Esophagus (tissue), 2 donors: Measurements from ENCODE around the gene HCFC1R1. TPM values are rescaled to one million over a fixed set of nuclear protein-coding genes. Genes with fewer than 3 reads are reported as not detected.
"Not testable (repeated sequence)": the region's sequence is repeated elsewhere in the genome, so short reads cannot be mapped to it uniquely, and the experiment has no call there.

ENCODE experiments used
- H3K27ac ChIP-seq, 2 donors: one replicate each; pipeline ENCODE4 v1.5.1; 2013; ENCODE audit warnings: low read depth in 2 of 2, mild to moderate bottlenecking in 2 of 2, inconsistent platforms in 1 of 2, low read length in 1 of 2, moderate library complexity in 1 of 2
- H3K27me3 ChIP-seq, 2 donors: one replicate each; pipeline ENCODE4 v1.6.1; 2013; ENCODE audit warnings: low read length in 2 of 2, control low read depth in 1 of 2, mild to moderate bottlenecking in 1 of 2; ENCODE audit not compliant: insufficient read depth in 2 of 2, control insufficient read depth in 1 of 2
- H3K36me3 ChIP-seq, 2 donors: one replicate each; pipeline ENCODE4 v1.6.1; 2013; ENCODE audit warnings: low read length in 1 of 2; ENCODE audit not compliant: control insufficient read depth in 2 of 2, insufficient read depth in 2 of 2
- H3K4me1 ChIP-seq, 2 donors: one replicate each; pipeline ENCODE4 v1.6.1; 2013; ENCODE audit warnings: low read length in 1 of 2; ENCODE audit not compliant: control insufficient read depth in 2 of 2, insufficient read depth in 2 of 2
- H3K4me3 ChIP-seq, 2 donors: one replicate each; pipeline ENCODE4 v1.5.1; 2013; ENCODE audit warnings: low read length in 2 of 2, mild to moderate bottlenecking in 2 of 2, low read depth in 1 of 2, moderate library complexity in 1 of 2
- H3K9me3 ChIP-seq, 2 donors: one replicate each; pipeline ENCODE4 v1.6.1; 2013; ENCODE audit warnings: mild to moderate bottlenecking in 2 of 2, low read depth in 1 of 2, low read length in 1 of 2, moderate library complexity in 1 of 2; ENCODE audit not compliant: control insufficient read depth in 2 of 2, insufficient read depth in 1 of 2
- WGBS, 2 donors: extraction: QIAGEN DNeasy Blood & Tissue Kit; methylation state at CpG; one replicate each; pipeline ENCODE4 v1.1.7; 2013; 5-methylcytosine and 5-hydroxymethylcytosine counted together
- polyA plus RNA-seq, 2 donors: library from polyadenylated mRNA; stranded (reverse); fragments of 200-250 nt; gene quantifications; one replicate each; pipeline ENCODE4 v1.2.3, GENCODE V29; 2013
- donor health status: healthy with polysubstance abuse.
- donor health status: Bipolar disorder and iron deficiency.

Gene HCFC1R1, protein sequence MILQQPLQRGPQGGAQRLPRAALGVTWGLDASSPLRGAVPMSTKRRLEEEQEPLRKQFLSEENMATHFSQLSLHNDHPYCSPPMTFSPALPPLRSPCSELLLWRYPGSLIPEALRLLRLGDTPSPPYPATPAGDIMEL
- 10 to 100 TPM; 58.8 to 73.6 TPM for polyA plus RNA-seq

- H3K27me3 ChIP-seq: no peaks in the 10 kb centered on the region
- peaks cover 5 to 22% of the 10 kb centered on the region in 2 donors for H3K36me3 ChIP-seq
- peaks cover 10 to 35% of the 10 kb centered on the region in 2 donors for H3K4me1 ChIP-seq
- H3K4me3 ChIP-seq: peak within 1 kb of the TSS; percentile 54 to 69
- 1% methylated on average over 68 to 69 of the region's 69 CpGs for WGBS, 2 donors
- H3K27ac ChIP-seq: peak within 1 kb of the TSS; percentile 96 to 98
- no peaks in the 10 kb centered on the region for H3K9me3 ChIP-seq
Measured at GRCh38 chr16:3023669-3024478, at the start of gene HCFC1R1, which contains the start of gene THOC6. Gene HCFC1R1, minus strand, starts transcription at chr16:3023942. Its CDS starts 1 bp downstream, at chr16:3023941. Gene THOC6, plus strand, starts transcription at chr16:3024035. Its CDS starts 292 bp downstream, at chr16:3024327.

- Histone ChIP-seq H3K4me1 (peaks cover under 1 to 8% of the 10 kb centered on the region in 2 donors), H3K36me3 (no peaks in the 10 kb centered on the region), H3K4me3 (no peak overlapping the region), H3K27me3 (no peaks in the 10 kb centered on the region), H3K9me3 (peaks cover 0 to 3% of the 10 kb centered on the region in 2 donors), H3K27ac (no peak overlapping the region)
- 89 to 90% methylated on average over 7 of the region's 7 CpGs for WGBS, 2 donors
Measured at GRCh38 chr16:3073448-3073847, 49.7 kb upstream of the HCFC1R1 start.

GRCh38 chr16:3072576-3073263 lies 49.0 kb upstream of the HCFC1R1 start:
- not testable (repeated sequence) for H3K36me3 ChIP-seq, H3K4me3 ChIP-seq, H3K27ac ChIP-seq, H3K4me1 ChIP-seq, H3K27me3 ChIP-seq, H3K9me3 ChIP-seq
- 57 to 70% methylated on average over 8 to 15 of the region's 18 CpGs for WGBS, 2 donors

DNA sequence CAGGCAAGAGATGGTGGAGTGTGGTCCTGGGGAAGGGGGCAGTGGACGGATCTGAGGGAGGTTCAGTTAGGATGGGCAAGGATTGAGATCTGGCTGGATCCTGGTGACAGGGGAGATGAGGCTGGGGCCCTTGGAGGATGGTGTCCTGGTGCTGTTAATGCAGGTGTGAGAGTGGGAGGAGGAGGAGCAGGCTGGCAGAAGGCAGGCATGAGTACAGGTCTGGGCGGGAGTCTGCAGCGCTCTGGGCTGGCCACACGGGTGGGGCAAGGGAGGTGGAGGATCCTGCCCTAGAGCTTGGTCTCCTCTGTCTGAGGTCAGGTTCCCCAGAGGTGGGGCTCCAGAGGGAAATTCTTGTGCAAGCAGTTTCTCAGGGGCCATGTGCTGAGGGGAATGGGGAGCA lies 48.4 kb upstream of the HCFC1R1 start:
- not testable (repeated sequence) for H3K36me3 ChIP-seq, H3K27ac ChIP-seq, H3K27me3 ChIP-seq, H3K4me1 ChIP-seq, H3K9me3 ChIP-seq, H3K4me3 ChIP-seq
- WGBS, 2 donors: 33 to 60% methylated on average over 3 of the region's 4 CpGs

- Histone ChIP-seq H3K27ac (no peak overlapping the region), H3K4me3 (no peak overlapping the region), H3K9me3 (peaks cover 0 to 3% of the 10 kb centered on the region in 2 donors), H3K27me3 (no peaks in the 10 kb centered on the region), H3K4me1 (peaks cover 6 to 9% of the 10 kb centered on the region in 2 donors), H3K36me3 (no peaks in the 10 kb centered on the region)
- 83 to 87% methylated on average over 7 of the region's 7 CpGs for WGBS, 2 donors
Measured at GRCh38 chr16:3071655-3072054, 47.9 kb upstream of the HCFC1R1 start.

DNA sequence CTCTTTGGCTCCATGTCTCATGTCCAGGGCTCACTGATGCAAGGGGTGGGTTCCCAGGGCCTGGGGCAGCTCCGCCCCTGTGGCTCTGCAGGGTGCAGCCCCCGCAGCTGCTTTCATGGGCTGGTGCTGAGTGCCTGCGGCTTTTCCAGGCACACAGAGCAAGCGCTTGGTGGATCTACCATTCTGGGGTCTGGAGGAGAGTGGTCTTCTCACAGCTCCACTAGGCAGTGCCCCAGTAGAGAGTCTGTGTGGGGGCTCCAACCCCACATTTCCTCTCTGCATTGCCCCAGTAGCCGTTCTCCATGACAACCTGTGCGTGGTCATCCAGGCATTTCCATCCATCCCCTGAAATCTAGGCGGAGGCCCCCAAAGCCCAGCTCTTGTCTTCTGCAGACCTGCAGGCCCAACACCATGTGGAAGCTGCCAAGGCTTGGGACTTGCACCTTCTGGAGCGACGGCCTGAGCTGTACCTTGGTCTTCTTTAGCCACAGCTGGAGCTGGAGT lies 46.9 kb upstream of the HCFC1R1 start:
- Histone ChIP-seq H3K9me3 (peaks cover 0 to 3% of the 10 kb centered on the region in 2 donors), H3K27ac (no peak overlapping the region), H3K27me3 (no peaks in the 10 kb centered on the region), H3K4me3 (no peak overlapping the region), H3K4me1 (peaks cover 6 to 9% of the 10 kb centered on the region in 2 donors), H3K36me3 (no peaks in the 10 kb centered on the region)
- WGBS, 2 donors: 89 to 90% methylated on average over 9 of the region's 9 CpGs

- not testable (repeated sequence) for H3K27me3 ChIP-seq, H3K9me3 ChIP-seq, H3K36me3 ChIP-seq, H3K27ac ChIP-seq, H3K4me3 ChIP-seq
- WGBS, 2 donors: 85% methylated on average over 10 of the region's 11 CpGs
- H3K4me1 ChIP-seq: peaks cover 10% of the 10 kb centered on the region in 2 donors
Measured at GRCh38 chr16:3069146-3069545, 45.4 kb upstream of the HCFC1R1 start.

GRCh38 chr16:3068487-3068886 lies 44.7 kb upstream of the HCFC1R1 start:
- Histone ChIP-seq H3K4me3 (no peak overlapping the region), H3K27me3 (no peaks in the 10 kb centered on the region), H3K9me3 (no peaks in the 10 kb centered on the region), H3K4me1 (peaks cover 4 to 10% of the 10 kb centered on the region in 2 donors), H3K27ac (no peak overlapping the region), H3K36me3 (no peaks in the 10 kb centered on the region)
- 46 to 61% methylated on average over 4 of the region's 4 CpGs for WGBS, 2 donors

GRCh38 chr16:3066440-3066748 lies 42.7 kb upstream of the HCFC1R1 start:
- Histone ChIP-seq H3K27ac (no peak overlapping the region), H3K36me3 (no peaks in the 10 kb centered on the region), H3K4me1 (peaks cover 4 to 10% of the 10 kb centered on the region in 2 donors), H3K27me3 (no peaks in the 10 kb centered on the region), H3K4me3 (peak overlapping the region; percentile 34 to 46), H3K9me3 (no peaks in the 10 kb centered on the region)
- 79 to 85% methylated on average over 7 of the region's 7 CpGs for WGBS, 2 donors
